Mesodermal cell (in vitro differentiated cells): ENCODE measurements around the gene SPG7.
"Not testable (repeated sequence)": the region's sequence is repeated elsewhere in the genome, so short reads cannot be mapped to it uniquely, and the experiment has no call there.

Experiments used
- H3K27ac ChIP-seq: 2 replicates; pipeline ENCODE4 v1.7.0; 2013; ENCODE audit warnings: mild to moderate bottlenecking, low read depth, low read length, moderate library complexity; ENCODE audit not compliant: severe bottlenecking
- H3K36me3 ChIP-seq: 2 replicates; pipeline ENCODE4 v1.7.1; 2013; ENCODE audit warnings: mild to moderate bottlenecking, low read length, moderate library complexity; ENCODE audit not compliant: control insufficient read depth, insufficient read depth
- H3K4me1 ChIP-seq: one replicate; pipeline ENCODE4 v1.7.1; 2013; ENCODE audit warnings: mild to moderate bottlenecking, low read length; ENCODE audit not compliant: insufficient read depth, control insufficient read depth, poor library complexity, severe bottlenecking
- H3K4me3 ChIP-seq: 2 replicates; pipeline ENCODE4 v1.7.0; 2013; ENCODE audit warnings: low read length, control low read depth, mild to moderate bottlenecking; ENCODE audit not compliant: insufficient read depth, poor library complexity, severe bottlenecking; ENCODE audit errors: extremely low read depth
- H3K9me3 ChIP-seq: 2 replicates; pipeline ENCODE4 v1.7.1; 2013; ENCODE audit warnings: mild to moderate bottlenecking, low read length, moderate library complexity; ENCODE audit not compliant: control insufficient read depth
- WGBS, 2 experiments: methylation state at CpG; one replicate each; pipeline ENCODE4 v1.1.5; 2013; ENCODE audit warnings: missing lambda C conversion rate in 2 of 2; ENCODE audit not compliant: insufficient coverage in 2 of 2; 5-methylcytosine and 5-hydroxymethylcytosine counted together

SPG7 gene

GRCh38 chr16:89583895-89584644 lies 75.9 kb downstream of the SPG7 start:
- 92 to 95% methylated on average over 45 to 49 of the region's 49 CpGs for WGBS, 2 experiments
- H3K27ac ChIP-seq: no peak overlapping the region
- no peak overlapping the region for H3K4me3 ChIP-seq
- H3K36me3 ChIP-seq: no peaks in the 10 kb centered on the region
- no peaks in the 10 kb centered on the region for H3K9me3 ChIP-seq
- H3K4me1 ChIP-seq: peaks cover 19% of the 10 kb centered on the region

GRCh38 chr16:89584768-89585549 lies 76.8 kb downstream of the SPG7 start:
- whole genome bisulfite sequencing, 2 experiments: 87% methylated on average over 15 to 17 of the region's 25 CpGs
- Histone ChIP-seq H3K4me1 (peaks cover 19% of the 10 kb centered on the region), H3K4me3 (no peak overlapping the region), H3K36me3 (no peaks in the 10 kb centered on the region), H3K27ac (no peak overlapping the region), H3K9me3 (no peaks in the 10 kb centered on the region)

DNA sequence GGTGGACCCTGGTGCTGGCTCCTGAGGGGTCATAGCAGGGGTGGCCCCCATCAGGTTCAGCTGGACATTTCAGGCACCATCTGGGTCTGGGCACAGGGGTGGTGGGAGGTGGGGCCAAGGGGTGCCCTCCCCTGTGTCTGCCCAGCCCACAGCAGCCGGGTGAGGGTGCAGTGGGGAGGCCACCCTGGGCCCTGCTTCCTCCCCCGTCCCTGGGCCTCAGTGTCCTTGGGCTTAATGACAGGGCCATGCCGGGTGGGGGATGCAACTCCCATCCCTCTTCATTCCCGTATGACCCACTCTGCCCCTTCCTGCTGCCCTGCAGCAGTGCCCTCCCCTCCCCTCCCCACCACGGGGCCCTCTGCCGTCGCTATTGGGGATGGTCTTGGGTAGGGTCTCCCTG lies 78.0 kb downstream of the SPG7 start:
- H3K27ac ChIP-seq: no peak overlapping the region
- H3K4me3 ChIP-seq: no peak overlapping the region
- peaks cover 19% of the 10 kb centered on the region for H3K4me1 ChIP-seq
- no peaks in the 10 kb centered on the region for H3K36me3 ChIP-seq
- H3K9me3 ChIP-seq: no peaks in the 10 kb centered on the region
- WGBS, 2 experiments: 93 to 100% methylated on average over 2 of the region's 7 CpGs

GRCh38 chr16:89586853-89587252 lies 78.7 kb downstream of the SPG7 start:
- Histone ChIP-seq H3K4me1 (peaks cover 13% of the 10 kb centered on the region), H3K36me3 (no peaks in the 10 kb centered on the region), H3K4me3 (no peak overlapping the region), H3K27ac (no peak overlapping the region), H3K9me3 (no peaks in the 10 kb centered on the region)
- 93 to 100% methylated on average over 5 to 10 of the region's 25 CpGs for WGBS, 2 experiments

- H3K36me3 ChIP-seq, H3K9me3 ChIP-seq, H3K4me3 ChIP-seq, H3K4me1 ChIP-seq, H3K27ac ChIP-seq: not testable (repeated sequence)
- WGBS, 2 experiments: 97% methylated on average over 6 of the region's 36 CpGs; no CpG with 5 or more reads in 1 of the 2 experiments
Observed at GRCh38 chr16:89587676-89588075, 79.5 kb downstream of the SPG7 start.

GRCh38 chr16:89588413-89589109 lies 80.4 kb downstream of the SPG7 start:
- 94 to 97% methylated on average over 15 to 24 of the region's 26 CpGs for WGBS, 2 experiments
- H3K36me3 ChIP-seq: no peaks in the 10 kb centered on the region
- H3K4me1 ChIP-seq: peaks cover 6% of the 10 kb centered on the region
- no peaks in the 10 kb centered on the region for H3K9me3 ChIP-seq
- no peak overlapping the region for H3K27ac ChIP-seq
- no peak overlapping the region for H3K4me3 ChIP-seq

DNA sequence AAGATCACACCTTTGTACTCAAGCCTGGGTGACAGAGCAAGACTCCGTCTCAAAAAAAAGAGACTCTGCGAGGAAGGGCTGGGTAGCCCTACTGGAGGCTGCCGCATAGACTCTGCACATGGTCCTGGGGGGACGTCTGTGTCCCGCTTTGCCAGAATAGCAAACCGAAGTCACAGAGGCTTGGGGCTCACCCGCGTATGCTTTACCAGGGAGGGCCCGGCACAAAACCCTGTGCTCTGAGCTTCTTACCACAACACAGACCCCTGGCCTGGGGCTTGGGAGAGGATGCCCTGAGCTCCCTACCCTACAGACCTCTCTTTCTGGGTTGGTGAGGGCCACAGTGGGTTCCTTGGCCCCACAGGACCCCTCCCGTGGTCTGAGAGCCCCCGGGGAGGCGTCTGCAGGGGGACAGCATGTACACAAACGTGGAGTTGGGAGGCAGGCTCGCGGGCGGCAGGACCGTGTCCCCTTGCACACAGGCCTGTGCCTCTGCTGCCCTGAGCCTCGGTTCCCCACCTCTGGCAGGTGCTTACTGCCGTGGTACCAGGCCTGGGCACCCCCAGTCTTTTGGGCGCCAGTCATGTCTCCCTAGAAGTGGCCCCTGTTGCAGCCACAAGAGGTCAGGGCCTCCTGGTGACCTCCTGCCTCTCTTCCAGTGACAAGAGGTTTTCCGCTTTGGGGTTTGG lies 81.2 kb downstream of the SPG7 start:
- Histone ChIP-seq H3K4me1 (peaks cover 6% of the 10 kb centered on the region), H3K4me3 (no peak overlapping the region), H3K27ac (no peak overlapping the region), H3K36me3 (no peaks in the 10 kb centered on the region), H3K9me3 (no peaks in the 10 kb centered on the region)
- WGBS, 2 experiments: 90 to 95% methylated on average over 19 of the region's 21 CpGs

- 92 to 96% methylated on average over 7 to 9 of the region's 15 CpGs for WGBS, 2 experiments
- Histone ChIP-seq H3K9me3 (no peaks in the 10 kb centered on the region), H3K36me3 (no peaks in the 10 kb centered on the region), H3K4me1 (no peaks in the 10 kb centered on the region), H3K4me3 (no peak overlapping the region), H3K27ac (no peak overlapping the region)
Observed at GRCh38 chr16:89593841-89594240, 85.6 kb downstream of the SPG7 start.

DNA sequence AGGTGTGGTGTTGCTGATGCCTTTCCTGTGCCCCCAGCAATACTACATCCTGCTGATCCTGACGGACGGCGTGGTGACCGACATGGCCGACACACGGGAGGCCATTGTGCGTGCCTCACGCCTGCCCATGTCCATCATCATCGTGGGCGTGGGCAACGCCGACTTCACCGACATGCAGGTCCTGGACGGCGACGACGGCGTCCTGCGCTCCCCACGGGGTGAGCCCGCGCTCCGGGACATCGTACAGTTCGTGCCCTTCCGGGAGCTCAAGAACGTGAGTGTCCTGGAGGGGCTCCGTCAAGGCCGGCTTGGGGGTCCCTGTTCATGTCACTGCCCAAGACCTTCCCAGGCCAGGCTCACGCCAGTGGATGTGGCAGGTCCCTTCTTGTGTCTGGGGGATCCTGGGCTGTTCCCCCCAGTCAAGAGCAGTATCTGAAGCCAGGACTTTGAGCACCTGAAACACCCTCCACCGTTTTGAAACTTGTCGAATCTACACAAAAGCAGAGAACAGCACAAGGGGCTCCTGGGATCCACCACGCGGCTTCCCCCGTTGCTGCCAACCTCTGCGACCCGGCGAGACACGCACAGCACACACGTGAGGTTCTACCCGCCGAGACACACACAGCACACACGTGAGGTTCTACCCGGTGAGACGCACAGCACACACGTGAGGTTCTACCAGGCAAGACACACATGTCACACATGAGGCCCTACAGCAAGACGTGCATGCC lies 87.3 kb downstream of the SPG7 start:
- 94 to 95% methylated on average over 46 to 47 of the region's 47 CpGs for WGBS, 2 experiments
- H3K9me3 ChIP-seq: no peaks in the 10 kb centered on the region
- peaks cover 2% of the 10 kb centered on the region for H3K4me1 ChIP-seq
- H3K36me3 ChIP-seq: no peaks in the 10 kb centered on the region
- no peak overlapping the region for H3K27ac ChIP-seq
- no peak overlapping the region for H3K4me3 ChIP-seq
